Peyer's patch (tissue), 4 donors: ENCODE measurements around the gene RPS21. TPM values are rescaled to one million over a fixed set of nuclear protein-coding genes. Genes with fewer than 3 reads are reported as not detected.

ENCODE experiments used
- DNase-seq, 3 donors: peaks; one replicate each; pipeline ENCODE4 v3.0.0-alpha.2; 2017 to 2019
- H3K27ac ChIP-seq, 4 donors: fragments of 200-600 bp; sonication (generic); one replicate each; pipeline ENCODE4 v1.5.1; 2016 to 2019
- H3K27me3 ChIP-seq, 2 donors: fragments of 200-600 bp; sonication (generic); one replicate each; pipeline ENCODE4 v1.5.1; 2019
- H3K36me3 ChIP-seq, 3 donors: fragments of 200-600 bp; sonication (generic); one replicate each; pipeline ENCODE4 v1.5.1; 2016 to 2019
- H3K4me1 ChIP-seq, 4 donors: fragments of 200-600 bp; sonication (generic); one replicate each; pipeline ENCODE4 v1.5.1; 2016 to 2019
- H3K4me3 ChIP-seq, 4 donors: fragments of 200-600 bp; sonication (generic); 1 replicate in 3 of 4; 2 replicates in 1 of 4; pipeline ENCODE4 v1.5.1; 2016 to 2019; ENCODE audit warnings: mild to moderate bottlenecking in 1 of 4
- H3K9me3 ChIP-seq, 4 donors: fragments of 200-600 bp; sonication (generic); one replicate each; pipeline ENCODE4 v1.5.1; 2016 to 2019; ENCODE audit warnings: mild to moderate bottlenecking in 1 of 4
- POLR2A ChIP-seq, 2 donors: fragments of 450-650 bp; IDR thresholded peaks; one replicate each; pipeline ENCODE4 v1.5.1; 2017; ENCODE audit warnings: antibody characterized with exemption in 2 of 2, mild to moderate bottlenecking in 2 of 2, moderate library complexity in 2 of 2
- total RNA-seq, 4 donors: library from RNA; depleted of rRNA; stranded (reverse); fragments of >200 nt; gene quantifications; one replicate each; pipeline ENCODE4 v1.1.0, GENCODE V29; 2016
- TF ChIP-seq, protein P1 (sequence below), 6 experiments: fragments of 450-650 bp in 4 of 6; fragments of 200-600 bp in 2 of 6; sonication (generic) in 1 of 6; IDR thresholded peaks; one replicate each; pipeline ENCODE4 v1.5.1; 2017 to 2019; ENCODE audit warnings: antibody characterized with exemption in 6 of 6, mild to moderate bottlenecking in 3 of 6, moderate library complexity in 1 of 6

RPS21 gene
- total RNA-seq, 4 donors from 2014 or later = 507 to 769 (median 622) TPM

DNA sequence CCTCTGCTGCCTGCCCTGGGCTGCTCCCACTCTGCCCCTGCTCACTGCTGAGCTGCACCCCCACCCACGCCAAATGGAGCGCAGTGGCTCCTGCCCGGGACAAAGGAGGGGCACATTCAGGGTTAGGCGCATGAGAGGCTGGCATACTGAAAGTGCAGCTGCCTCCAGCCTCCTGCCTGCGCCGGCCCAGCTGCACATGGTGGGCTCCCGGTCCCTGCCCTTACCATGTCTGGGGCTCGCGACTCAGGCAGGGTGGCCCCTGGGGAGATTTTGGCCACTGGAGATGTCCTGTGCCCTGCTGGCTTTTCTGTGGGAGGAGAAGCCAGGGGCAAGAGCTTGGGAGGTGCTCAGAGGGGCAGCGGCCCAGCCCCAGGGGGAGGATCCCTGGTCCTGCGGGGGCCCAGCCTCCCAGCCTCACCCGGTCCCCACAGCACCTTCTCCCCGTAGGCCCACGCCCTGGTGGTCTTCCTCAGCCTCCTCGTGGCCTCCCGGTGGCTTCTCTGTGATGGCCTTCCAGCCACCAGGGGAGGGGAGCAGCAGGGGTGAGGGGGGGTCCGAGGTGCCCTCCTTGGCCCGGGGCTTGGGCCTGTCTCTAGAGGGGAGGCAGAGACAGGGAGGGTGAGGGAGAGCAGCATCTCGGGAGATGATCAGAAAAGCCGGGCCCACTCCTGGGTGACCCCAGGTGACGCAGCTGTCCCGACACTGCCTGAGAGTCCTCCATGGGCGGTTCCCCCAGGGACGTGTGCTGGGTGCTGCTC, 28.6 kb downstream of the RPS21 start:
- Histone ChIP-seq H3K4me1 (peaks cover 0 to 35% (median 2%) of the 10 kb centered on the region in 4 donors), H3K9me3 (no peaks in the 10 kb centered on the region), H3K4me3 (no peak overlapping the region), H3K27me3 (no peaks in the 10 kb centered on the region), H3K36me3 (no peaks in the 10 kb centered on the region), H3K27ac (no peak overlapping the region)
- DNase-seq = no peak
- TF ChIP-seq, protein P1, sequence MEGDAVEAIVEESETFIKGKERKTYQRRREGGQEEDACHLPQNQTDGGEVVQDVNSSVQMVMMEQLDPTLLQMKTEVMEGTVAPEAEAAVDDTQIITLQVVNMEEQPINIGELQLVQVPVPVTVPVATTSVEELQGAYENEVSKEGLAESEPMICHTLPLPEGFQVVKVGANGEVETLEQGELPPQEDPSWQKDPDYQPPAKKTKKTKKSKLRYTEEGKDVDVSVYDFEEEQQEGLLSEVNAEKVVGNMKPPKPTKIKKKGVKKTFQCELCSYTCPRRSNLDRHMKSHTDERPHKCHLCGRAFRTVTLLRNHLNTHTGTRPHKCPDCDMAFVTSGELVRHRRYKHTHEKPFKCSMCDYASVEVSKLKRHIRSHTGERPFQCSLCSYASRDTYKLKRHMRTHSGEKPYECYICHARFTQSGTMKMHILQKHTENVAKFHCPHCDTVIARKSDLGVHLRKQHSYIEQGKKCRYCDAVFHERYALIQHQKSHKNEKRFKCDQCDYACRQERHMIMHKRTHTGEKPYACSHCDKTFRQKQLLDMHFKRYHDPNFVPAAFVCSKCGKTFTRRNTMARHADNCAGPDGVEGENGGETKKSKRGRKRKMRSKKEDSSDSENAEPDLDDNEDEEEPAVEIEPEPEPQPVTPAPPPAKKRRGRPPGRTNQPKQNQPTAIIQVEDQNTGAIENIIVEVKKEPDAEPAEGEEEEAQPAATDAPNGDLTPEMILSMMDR (IDR thresholded peaks at IDR 0.05) = no peak
- no peak for TF ChIP-seq POLR2A (IDR thresholded peaks at IDR 0.05)

DNA sequence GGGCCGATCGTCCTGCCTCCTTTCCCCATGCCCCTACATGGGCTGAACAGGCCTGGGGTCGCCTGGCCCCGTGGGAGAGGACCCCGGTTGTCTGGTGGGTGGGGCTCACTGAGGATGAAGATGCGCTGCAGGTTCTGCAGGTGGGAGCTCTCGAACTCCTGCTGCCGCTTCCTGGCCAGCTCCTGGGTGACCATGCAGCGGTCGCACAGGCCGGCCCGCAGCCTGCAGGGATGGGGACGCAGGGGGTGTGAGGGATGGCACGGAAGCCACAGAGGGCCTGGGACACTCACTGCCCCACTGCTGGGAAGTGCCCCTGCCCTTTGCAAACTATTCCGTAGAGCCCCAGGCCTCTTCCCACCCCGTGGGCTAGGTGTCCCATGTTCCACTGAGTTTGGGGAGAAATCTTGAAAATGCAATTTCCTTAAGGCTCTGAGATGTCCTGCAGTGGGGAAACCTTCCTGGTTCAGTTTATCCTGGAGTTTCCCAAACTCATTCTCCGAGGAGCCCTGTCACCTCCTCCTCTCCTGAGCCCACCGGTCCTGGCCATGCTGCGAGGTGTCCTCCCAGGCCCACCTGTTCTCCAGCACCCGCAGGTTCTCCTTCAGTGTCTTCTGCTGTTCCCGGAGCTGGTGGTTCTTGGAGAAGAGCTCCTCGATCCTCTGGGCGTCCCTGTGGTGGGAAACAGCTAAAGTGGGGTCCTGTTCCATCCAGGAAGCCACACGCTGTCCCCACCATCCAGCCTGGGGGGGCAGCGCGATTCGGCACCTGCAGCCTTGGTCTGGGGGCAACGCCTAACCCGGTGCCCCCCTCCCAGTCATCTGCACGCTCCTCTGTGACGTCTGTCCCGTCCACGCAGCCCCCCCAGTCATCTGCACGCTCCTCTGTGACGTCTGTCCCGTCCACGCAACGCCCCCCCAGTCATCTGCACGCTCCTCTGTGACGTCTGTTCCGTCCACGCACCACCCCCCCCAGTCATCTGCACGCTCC, 30.0 kb downstream of the RPS21 start:
- Histone ChIP-seq H3K27me3 (no peaks in the 10 kb centered on the region), H3K27ac (no peak overlapping the region), H3K4me3 (no peak overlapping the region), H3K36me3 (no peaks in the 10 kb centered on the region), H3K4me1 (peaks cover 0 to 27% (median 2%) of the 10 kb centered on the region in 4 donors), H3K9me3 (no peaks in the 10 kb centered on the region)
- no peak for DNase-seq
- TF ChIP-seq POLR2A (IDR thresholded peaks at IDR 0.05) = no peak

DNA sequence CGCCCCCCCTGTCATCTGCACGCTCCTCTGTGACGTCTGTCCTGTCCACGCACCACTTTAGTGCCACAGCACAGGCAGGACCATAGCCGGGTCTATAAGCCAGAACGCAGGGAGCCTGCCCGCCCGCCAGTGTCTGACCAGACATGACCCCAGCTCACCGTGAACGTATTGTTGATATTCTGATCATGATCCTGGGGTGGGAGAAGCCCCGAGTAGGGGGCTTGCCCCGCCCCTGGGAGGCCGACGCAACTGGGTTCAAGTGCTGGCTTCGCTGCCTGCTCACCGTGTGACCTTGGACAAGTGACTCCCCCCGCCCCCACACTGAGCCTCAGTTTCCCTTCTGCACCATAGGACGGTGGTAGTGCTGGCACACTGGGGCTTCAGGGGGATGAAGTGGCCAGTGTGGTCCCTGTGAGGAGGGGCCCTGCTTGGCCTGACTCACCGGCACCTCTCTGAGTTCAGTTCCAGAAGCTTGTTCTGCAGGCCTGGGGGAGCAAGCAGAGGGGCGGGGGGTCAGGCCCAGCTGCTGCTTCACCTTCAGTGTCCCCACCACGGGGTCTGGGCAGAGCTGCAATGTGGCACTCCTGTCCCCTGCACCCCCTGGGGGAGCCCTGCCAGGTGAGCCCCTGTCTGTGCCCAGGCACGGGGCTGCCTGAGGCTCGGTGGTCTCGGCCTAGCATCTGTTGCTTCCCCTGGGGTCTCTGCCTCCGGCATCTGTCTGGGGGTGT, 31.2 kb downstream of the RPS21 start:
- H3K36me3 ChIP-seq = no peaks in the 10 kb centered on the region
- peaks cover 0 to 22% (median 2%) of the 10 kb centered on the region in 4 donors for H3K4me1 ChIP-seq
- TF ChIP-seq POLR2A (IDR thresholded peaks at IDR 0.05) = no peak
- TF ChIP-seq, protein P1 (IDR thresholded peaks at IDR 0.05) = no peak
- H3K27me3 ChIP-seq = no peaks in the 10 kb centered on the region
- H3K4me3 ChIP-seq = no peak overlapping the region
- H3K27ac ChIP-seq = no peak overlapping the region
- DNase-seq = no peak
- H3K9me3 ChIP-seq = no peaks in the 10 kb centered on the region

DNA sequence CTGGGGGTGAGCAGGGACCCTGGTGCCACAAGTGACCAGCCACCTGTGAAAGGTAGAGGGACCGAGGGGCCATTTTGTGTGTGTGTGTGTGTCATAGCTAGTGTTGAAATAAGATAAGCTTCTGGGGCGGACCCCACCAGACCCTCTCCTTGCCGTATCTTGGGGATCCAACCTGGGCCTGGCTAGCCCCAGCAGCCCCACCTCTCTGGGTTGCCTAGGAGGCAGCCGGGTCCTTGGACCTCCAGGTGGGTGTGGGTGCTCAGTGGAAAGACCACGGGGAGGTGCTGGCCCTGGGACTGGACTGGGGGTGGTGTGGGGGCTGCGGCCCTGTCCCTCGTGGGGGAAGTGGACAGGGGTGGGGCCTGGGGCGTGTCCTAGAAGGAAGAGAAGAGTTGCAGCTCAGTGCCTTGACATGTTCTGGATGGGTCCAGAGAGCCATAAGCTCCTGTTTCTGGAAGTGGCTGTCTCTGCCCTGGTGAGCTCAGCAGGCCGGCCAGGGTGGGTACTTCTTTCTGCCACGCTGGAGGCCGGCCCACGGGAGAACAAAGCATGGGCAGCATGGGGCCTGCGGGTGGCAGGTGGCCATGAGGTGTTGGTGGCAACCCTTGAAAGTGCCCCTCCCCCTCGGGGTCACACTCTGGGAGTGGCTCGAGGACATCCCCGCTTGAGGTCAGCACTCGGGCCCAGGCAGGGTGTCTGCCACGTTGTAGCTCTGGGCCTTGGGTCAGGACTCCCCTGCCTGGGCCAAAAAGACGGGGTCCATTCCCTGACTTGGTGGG, 32.0 kb downstream of the RPS21 start:
- Histone ChIP-seq H3K4me3 (no peak overlapping the region), H3K27me3 (no peaks in the 10 kb centered on the region), H3K4me1 (peaks cover 0 to 15% (median 1%) of the 10 kb centered on the region in 4 donors), H3K9me3 (no peaks in the 10 kb centered on the region), H3K27ac (no peak overlapping the region), H3K36me3 (no peaks in the 10 kb centered on the region)
- DNase-seq = no peak
- TF ChIP-seq POLR2A (IDR thresholded peaks at IDR 0.05) = no peak
- TF ChIP-seq, protein P1 (IDR thresholded peaks at IDR 0.05) = no peak

DNA sequence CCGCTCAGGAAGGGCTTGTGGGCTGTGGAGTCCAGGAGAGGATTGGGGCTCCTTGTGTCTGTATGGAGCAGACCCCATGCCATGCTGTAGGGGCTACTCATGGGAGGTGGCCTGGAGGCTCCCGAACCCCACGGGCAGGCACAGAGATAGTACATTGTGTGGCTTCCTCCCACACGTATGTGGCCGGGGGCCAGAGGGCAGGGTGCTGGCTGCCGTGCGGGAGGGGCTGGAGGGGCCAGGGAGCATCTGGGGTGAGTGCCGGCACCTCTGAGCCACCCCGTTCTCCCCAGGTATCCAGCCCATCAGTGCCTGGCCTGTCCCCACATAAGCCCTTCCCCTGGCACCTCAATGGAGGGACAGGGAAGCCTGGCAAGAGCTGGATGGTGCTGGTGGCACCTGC, 32.9 kb downstream of the RPS21 start:
- H3K36me3 ChIP-seq = no peaks in the 10 kb centered on the region

More for the DNA sequence above, 32.9 kb downstream of the RPS21 start:
- no peak overlapping the region for H3K27ac ChIP-seq
- H3K27me3 ChIP-seq = no peaks in the 10 kb centered on the region
- no peak for TF ChIP-seq POLR2A (IDR thresholded peaks at IDR 0.05)
- TF ChIP-seq, protein P1 (IDR thresholded peaks at IDR 0.05) = no peak
- H3K9me3 ChIP-seq = no peaks in the 10 kb centered on the region
- DNase-seq = no peak
- no peak overlapping the region for H3K4me3 ChIP-seq
- H3K4me1 ChIP-seq = peaks cover 0 to 6% (median 0%) of the 10 kb centered on the region in 4 donors
